GM12801 (cell line): ENCODE measurements around the gene DPP6.

Source experiments
- TF ChIP-seq, protein P1 (sequence below): IDR thresholded peaks from one replicate; pipeline ENCODE4 v1.5.1; 2011; ENCODE audit warnings: control low read depth; ENCODE audit not compliant: insufficient read length; ENCODE audit errors: extremely low read depth

Gene DPP6

GRCh38 chr7:154651501-154651900, 599.3 kb downstream of the DPP6 start:
- TF ChIP-seq, protein P1, sequence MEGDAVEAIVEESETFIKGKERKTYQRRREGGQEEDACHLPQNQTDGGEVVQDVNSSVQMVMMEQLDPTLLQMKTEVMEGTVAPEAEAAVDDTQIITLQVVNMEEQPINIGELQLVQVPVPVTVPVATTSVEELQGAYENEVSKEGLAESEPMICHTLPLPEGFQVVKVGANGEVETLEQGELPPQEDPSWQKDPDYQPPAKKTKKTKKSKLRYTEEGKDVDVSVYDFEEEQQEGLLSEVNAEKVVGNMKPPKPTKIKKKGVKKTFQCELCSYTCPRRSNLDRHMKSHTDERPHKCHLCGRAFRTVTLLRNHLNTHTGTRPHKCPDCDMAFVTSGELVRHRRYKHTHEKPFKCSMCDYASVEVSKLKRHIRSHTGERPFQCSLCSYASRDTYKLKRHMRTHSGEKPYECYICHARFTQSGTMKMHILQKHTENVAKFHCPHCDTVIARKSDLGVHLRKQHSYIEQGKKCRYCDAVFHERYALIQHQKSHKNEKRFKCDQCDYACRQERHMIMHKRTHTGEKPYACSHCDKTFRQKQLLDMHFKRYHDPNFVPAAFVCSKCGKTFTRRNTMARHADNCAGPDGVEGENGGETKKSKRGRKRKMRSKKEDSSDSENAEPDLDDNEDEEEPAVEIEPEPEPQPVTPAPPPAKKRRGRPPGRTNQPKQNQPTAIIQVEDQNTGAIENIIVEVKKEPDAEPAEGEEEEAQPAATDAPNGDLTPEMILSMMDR: no peak

- TF ChIP-seq, protein P1: no peak
Observed at GRCh38 chr7:154652564-154652963, 600.4 kb downstream of the DPP6 start.

DNA sequence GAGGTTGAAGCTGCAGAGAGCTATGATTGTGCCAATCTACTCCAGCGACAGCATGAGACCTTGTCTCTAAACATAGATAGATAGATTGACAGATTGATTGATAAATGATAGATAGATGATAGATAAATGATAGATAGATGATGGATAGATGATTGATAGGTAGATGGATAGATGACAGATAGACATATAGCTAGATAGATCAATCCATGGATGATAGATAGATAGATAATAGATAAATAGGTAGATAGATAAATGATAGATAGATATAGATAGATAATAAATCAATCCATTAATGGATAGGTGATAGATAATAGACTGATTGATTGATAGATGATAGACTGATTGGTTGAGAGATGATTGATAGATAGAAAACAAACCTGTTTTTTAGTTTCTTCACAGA, 601.1 kb downstream of the DPP6 start:
- TF ChIP-seq, protein P1: no peak

- TF ChIP-seq, protein P1: no peak
Observed at GRCh38 chr7:154656618-154657017, 604.4 kb downstream of the DPP6 start.

DNA sequence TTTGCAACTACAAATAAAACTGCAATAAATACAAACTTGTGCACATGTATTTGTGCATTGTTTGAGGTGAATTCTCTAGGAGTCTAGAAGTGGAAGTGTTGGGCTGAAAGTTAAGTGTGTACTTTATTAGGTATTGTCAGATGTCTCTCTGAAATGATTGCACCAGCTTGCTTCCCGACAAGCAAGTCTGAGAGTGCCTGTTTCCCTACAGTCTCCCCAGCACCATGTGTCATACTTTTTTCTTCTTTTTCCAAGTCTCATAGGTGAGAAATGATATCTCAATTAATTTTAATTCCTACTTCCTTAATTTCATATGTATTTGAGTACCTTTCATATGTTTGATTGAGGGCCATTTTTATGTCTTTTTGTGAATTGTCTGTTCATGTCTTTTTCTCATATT, 614.6 kb downstream of the DPP6 start:
- TF ChIP-seq, protein P1: no peak

GRCh38 chr7:154672659-154673415, 620.6 kb downstream of the DPP6 start:
- TF ChIP-seq, protein P1: no peak

DNA sequence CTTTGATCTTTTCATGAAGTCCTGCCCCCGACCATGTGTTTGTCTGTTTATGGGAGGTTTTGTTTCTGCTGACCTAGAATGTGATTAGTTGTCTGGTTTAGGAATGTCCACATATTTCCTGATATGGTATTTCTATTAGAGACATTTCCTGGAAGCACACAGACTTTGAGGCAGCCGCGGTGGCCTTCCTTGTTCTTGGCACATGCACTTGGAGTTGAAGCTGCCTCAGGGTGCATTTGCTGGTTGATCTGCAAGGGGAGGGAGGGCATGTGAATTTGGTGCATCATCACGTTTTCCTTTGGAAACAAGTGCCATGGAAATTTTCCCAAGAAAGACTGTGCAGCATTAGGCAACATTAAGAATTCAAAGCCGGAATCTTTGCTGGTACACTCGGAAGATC, 622.0 kb downstream of the DPP6 start:
- TF ChIP-seq, protein P1: no peak

DNA sequence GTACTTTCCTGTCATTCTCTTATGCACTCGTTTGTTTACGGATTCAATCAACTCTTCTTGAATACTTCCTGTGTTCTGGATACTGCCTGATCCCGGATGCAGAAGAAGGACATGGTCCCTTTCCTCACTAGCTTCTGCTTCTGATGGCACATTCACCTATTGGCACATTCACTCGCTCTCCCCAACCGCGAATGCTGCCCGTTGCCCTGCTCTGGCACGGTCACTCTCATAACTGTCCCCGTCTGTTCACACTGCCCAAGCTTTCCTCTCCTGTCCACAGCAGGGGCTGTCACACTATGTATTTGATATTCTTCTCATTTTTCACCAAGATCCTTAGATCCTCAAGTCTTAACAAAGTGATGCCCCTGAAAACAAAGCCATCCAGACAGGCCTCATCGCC, 623.4 kb downstream of the DPP6 start:
- TF ChIP-seq, protein P1: no peak
